HG02610 (cell line): Measurements from ENCODE around the gene XPC.

Experiments
- ATAC-seq: cut with Tn5 transposase; IDR thresholded peaks from one replicate; pipeline ENCODE4 v1.9.1; 2021; ENCODE audit warnings: mild to moderate bottlenecking, moderate library complexity; ENCODE audit not compliant: unreplicated experiment

The XPC gene

DNA sequence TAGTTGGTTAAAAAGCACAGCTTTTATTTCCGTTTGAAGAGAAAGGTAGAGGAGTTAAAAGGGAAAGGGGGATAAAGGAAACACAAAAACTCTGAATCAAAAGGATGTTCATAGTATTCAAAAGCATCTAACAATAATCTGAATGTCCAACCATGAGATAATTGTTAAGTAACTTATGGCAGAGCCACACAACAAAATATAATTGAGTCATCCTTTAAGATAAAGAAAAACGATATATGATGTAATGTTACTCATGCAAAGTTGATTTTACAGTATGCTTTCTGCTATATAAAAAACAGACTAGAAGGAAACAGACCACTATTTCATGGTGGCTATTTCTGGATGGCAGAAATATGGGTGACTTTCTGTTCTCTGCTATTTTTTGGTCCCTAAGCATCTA, 3.9 kb downstream of the XPC start:
- no peak for ATAC-seq

GRCh38 chr3:14172496-14172895, 5.9 kb downstream of the XPC start:
- no peak for ATAC-seq

DNA sequence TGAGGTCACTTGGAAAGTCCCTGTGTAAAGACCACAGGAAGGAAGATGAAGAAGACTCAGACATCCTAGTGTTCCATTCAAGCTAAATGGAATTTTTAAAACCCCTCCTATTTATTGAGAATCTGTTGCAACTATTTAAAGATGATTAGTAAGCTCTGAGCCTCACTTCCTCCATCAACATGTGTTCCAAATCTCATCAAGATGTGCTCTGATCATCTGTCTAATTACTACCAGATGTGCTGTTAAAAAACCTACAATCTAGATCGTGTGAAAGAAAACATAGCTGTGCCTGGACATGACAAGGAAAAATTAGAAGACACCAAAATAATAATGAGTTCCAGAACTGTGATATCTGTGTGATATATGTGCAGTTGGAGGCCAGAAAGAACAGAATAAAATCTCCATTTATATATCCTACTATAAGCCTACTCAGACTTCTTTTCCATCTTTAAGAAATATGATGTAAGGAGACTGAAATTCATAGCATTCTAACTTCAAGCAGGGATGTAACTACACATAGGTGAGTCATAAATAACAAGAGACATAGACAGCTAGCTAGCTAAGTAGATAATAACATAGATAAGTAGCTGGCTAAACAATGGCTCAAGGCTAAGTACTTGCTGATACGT, 7.8 kb downstream of the XPC start:
- no peak for ATAC-seq

DNA sequence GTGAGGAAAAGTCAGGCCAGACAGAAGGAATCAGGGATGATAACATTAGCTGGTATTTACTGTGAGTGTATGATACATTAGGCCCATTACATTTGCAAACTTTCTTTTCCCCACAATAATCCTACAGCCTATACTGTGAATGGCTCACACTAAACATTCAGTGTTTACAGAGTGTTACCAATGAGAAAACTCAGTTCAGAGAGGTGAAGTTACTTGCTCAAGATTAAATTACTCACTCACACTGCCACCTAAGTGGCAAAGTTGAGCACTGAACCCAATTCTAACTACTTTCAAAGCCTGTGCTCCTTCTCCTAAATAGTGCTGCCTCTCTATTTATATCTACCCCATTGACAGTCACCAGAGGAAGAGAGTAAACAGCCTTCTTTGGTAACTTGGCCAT, 8.5 kb downstream of the XPC start:
- ATAC-seq: no peak

GRCh38 chr3:14169435-14169834, 9.0 kb downstream of the XPC start:
- ATAC-seq: no peak

- no peak for ATAC-seq
These were observed 11.4 kb downstream of the XPC start for GRCh38 chr3:14166877-14167603.

DNA sequence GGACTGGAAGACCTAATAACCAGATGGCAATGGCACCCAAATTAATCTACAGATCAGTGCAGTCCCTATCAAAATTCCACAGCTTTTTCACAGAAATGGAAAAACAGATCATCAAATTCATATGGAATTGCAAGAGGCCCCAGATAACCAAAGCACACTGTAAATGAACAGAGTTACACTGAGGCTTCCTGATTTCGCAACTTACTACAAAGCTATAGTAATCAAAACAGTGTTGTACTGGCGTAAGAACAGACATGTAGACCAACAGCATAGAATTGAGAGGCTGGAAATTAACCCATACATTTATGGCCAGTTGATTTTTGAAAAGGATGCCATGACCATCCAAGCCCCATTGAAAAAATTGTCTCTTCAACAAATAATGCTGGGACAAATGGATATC, 16.2 kb downstream of the XPC start:
- ATAC-seq: no peak

- no peak for ATAC-seq
These were observed 17.1 kb downstream of the XPC start for GRCh38 chr3:14161282-14161681.

- no peak for ATAC-seq
These were observed 19.0 kb downstream of the XPC start for GRCh38 chr3:14159426-14159825.

- ATAC-seq: no peak
These were observed 20.0 kb downstream of the XPC start for GRCh38 chr3:14158370-14158769.

DNA sequence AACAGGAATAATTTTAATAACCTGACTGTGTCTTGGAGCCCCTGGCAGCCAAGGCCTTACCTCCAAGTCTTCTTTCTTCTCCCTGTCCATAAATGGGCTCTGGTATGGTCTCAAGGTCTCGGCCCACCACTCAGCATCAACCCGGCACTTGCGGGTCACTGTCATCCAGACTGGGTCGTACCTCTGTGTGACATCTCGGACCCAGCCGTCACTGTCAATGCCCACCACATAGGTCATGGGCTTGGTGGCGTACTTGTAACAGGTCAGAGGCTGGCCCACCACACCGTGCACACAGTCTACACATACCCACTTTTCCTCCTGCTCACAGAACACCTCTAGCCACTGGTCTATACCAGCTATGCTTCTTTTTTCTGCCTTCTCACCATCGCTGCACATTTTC, 20.4 kb downstream of the XPC start:
- ATAC-seq: no peak

DNA sequence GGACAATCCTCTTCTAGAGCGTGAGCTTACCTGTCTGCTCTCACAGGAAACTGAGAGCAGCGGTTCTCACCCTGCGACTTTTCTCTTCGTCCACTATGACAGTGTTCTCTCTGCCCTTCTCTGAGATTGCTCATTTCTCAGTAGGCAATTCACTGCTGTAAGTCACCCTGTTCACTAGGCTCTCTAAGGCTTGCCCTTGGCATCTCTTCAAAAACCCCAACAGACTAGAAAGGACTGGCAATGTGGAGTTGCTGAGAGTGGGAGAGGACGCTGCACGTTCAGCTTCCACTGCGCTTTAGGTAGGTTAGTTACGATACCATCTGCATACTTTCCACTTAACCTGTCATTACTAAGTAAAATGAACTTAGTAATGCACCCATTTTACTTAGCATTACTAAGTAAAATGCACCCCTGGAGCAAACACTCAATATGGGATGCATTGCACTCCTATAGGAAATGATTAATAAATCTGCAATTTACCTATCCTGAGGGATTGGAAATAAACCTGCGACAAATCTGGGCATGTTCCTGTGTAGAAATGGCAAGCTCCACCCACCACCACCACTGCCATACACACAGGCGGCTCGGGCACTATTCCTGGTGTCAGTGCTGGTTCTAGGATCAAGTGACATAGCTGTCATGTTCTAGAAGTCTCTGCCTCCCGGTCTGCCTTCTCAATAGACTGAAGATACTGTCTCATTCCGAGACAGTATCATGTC, 21.4 kb downstream of the XPC start:
- no peak for ATAC-seq

DNA sequence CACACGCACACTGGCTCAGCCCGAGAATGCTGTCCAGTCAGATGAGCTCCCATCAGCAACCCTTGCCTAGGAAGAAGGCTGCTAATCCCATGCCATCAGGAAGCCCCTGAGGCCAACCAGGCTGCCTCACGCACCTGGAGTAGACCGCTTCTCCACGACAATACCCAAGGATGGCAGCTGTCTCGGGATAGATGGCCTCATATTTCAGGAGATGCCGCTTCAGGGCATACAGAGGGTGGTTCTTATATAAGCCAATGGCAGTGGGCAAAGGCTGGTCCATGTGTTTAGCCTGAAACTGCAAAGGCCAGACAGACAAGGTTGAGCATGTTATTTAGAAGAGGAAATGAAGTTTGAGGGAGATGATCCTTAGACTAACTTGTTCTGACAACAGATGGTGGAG, 22.2 kb downstream of the XPC start:
- ATAC-seq: no peak

GRCh38 chr3:14154895-14155440, 23.4 kb downstream of the XPC start:
- ATAC-seq: no peak

DNA sequence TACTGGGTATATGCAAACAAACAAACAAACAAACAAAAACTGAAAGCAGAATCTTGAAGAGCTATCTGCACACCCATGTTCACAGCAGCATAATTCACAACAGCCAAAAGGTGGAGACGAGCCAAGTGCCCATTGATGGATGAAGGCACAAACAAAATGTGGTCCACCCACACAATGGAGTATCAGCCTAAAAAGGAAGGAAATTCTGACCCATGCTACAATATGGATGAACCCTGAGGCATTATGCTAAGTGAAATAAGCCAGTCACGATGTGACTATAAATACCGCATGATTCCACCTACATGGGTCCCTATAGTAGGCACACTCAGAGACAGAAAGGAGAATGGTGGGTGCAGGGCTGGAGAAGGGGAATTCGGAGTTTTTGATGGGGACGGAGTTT, 24.1 kb downstream of the XPC start:
- ATAC-seq: no peak

DNA sequence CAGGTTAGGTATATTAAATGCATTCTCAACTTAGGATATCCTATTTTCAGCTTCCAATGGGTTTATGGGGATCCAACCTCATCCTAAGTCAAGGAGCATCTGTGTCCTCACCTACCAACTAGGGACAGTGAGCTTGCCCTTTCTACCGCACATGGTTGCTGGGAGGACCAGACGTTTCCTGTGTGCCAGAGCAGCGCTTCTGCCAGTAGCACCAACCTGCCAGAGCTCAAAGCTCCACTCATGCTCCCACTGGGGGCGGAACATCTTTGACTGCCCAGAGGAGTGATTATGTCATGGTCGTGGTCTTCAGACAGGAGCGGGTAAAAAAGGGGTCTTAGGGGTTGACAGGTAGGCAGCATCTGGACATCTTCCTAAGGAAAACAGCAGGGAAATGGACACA, 24.7 kb downstream of the XPC start:
- no peak for ATAC-seq

DNA sequence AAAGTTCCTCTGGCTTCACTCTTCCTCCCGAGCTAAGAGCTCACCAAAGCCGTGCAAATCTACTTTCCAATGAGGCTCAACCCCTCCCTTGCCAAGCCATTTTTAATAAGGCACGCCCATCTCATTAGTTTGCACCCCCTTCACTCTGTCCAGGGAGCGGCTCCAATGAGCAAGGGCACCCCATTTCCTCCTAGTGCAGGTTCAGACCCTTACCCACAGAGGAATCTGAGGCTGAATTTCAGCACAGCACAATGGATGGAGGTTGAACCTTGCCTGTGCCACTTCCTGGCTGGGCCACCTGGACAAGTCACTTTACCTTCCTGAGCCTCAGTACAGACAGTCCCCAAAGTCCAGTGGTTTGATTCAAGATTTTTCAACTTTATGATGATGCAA, 25.4 kb downstream of the XPC start:
- no peak for ATAC-seq

GRCh38 chr3:14152233-14152962, 26.0 kb downstream of the XPC start:
- no peak for ATAC-seq

DNA sequence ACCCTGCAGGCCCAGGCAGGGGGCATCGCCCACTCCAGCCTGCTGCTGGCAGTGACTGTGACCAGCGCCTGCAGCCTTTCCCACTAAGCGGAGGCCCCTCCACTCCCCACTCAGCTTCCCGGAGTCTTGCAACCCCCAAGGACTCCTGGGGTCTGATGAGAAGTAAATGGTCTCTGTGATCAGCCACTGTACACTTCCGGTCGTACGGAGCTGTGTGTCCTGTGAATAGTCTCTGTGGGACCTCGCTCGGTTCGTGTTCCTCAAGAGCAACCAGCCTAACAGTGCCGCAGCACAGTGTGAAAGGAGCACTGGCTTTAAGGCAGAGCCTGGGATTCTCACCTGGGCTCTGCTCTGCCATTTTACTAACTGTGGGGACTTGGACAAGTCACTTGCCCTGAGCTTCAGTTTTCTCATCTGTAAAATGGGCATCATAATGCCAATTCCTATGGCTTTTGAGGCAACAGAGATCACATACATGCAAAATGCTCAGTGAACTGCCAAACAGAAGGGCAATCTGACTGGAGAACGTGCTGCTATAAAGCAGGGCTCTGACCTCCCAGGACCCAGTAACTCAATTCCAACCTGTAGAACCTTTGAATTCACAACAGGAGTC, 26.8 kb downstream of the XPC start:
- no peak for ATAC-seq

DNA sequence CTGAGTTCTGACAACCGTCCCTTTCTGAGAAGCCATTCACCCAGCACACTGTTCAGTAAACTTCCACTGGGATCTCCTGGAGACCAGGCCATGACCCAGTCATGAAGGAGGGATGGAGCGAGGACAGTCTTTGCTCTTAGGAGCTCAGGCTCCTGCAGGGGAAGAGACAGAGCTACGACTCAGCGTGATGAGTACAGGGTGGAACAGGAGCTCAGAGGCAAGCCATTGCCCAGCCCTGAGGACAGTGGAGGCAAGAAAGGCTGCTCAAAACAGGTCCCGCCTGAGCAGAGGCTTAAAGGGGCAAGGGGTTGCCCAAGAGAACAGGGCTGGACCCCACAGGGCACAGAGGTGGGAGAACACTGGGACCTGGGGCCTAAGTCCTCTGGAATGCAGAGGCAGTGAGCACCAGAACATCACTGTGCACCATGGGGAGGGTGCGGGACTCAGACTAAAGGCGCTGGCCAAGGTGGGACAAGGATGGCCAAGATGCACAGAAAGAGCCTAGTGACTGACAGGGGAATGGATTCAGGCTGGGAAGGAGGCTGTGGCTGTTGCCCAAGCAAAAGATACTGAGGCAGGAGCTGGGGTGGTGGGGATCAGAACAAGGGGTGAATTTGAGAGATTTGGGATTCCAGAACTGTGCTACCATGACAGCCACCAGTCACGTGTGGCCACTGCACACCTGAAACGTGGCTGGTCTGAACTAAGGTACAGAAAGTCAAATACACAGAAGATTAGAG, 27.7 kb downstream of the XPC start:
- no peak for ATAC-seq
